GM12873 (cell line): ENCODE results near the gene FLRT2.

Experiments used
- CTCF ChIP-seq: IDR thresholded peaks from 2 replicates; pipeline ENCODE4 v1.5.1; 2012; ENCODE audit warnings: low read depth, mild to moderate bottlenecking, moderate library complexity, low read length, control low read depth; ENCODE audit not compliant: insufficient read depth; ENCODE audit errors: missing control alignments

The FLRT2 gene

GRCh38 chr14:85581691-85582090 is 51.7 kb downstream of the FLRT2 start:
- TF ChIP-seq CTCF, result no peak

- TF ChIP-seq CTCF, result no peak
Observed at GRCh38 chr14:85583380-85583779, 53.4 kb downstream of the FLRT2 start.

- no peak for TF ChIP-seq CTCF
Observed at GRCh38 chr14:85584481-85584880, 54.5 kb downstream of the FLRT2 start.

GRCh38 chr14:85587151-85587711 is 57.3 kb downstream of the FLRT2 start:
- TF ChIP-seq CTCF, result no peak

- no peak for TF ChIP-seq CTCF
Observed at GRCh38 chr14:85590784-85591183, 60.8 kb downstream of the FLRT2 start.

GRCh38 chr14:85594217-85594616 is 64.3 kb downstream of the FLRT2 start:
- no peak for TF ChIP-seq CTCF

GRCh38 chr14:85595981-85596380 is 66.0 kb downstream of the FLRT2 start:
- no peak for TF ChIP-seq CTCF
